ENCODE results near the gene HOMER1.
"Not testable (repeated sequence)": the region's sequence is repeated elsewhere in the genome, so short reads cannot be mapped to it uniquely, and the experiment has no call there.

HOMER1 gene

DNA sequence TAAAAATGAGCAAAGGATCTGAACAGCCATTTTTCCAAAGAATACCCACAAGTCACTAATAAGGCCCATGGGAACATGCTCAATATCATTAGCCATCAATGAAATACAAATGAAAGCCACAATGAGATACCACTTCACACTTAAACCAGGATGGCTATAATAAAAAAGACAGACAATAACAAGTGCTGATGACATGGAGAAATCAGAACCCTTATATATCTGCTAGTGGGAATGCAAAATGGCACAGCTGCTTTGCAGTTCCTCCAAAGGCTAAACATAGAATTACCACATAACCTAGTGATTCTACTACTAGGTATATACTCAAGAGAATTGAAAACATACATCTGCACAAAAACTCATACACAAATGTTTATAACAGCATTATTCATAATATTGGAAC lies 83.7 kb downstream of the HOMER1 start:
- in situ Hi-C loops (cut with MboI; ENCODE audit: low sequenced_read_pairs): no loop called here

DNA sequence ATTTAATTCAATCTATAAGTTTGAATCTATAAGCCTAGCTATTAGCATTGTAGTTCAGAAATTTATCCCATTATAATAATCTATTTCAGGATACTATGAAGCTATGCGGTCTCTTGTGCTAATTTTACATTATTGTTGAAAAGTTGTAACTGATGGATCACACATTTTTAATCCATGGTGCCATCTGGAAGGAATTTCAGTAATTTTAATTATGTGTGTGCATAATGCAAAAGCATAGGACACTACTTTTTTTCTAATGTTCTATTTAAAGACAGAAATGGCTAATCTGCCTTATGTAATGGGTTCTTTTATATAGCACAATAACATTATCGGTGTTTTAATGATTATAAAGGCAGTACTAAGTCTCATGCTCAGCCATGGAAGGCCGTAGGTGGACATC lies 90.6 kb downstream of the HOMER1 start:
- in situ Hi-C loops (cut with MboI; ENCODE audit: low sequenced_read_pairs): no loop called here

DNA sequence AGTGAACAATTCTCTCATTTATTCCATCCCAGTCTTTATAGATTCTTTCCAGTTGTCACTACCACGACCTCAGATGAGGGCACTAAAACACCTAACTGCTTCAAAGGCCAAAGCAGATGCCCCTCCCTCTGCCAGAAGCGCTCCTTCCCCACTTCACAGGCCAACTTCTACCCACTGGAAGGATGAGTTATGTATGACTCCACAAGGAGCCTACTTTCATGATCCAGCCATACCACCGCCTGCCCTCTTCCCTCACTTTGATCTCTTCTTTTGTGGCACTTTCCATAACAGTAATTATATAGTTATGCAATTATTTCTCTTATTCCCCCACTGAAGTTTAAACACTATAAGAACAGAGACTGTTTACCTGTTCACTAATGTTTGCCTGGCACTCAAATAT lies 93.7 kb downstream of the HOMER1 start:
- in situ Hi-C loops (cut with MboI; ENCODE audit: low sequenced_read_pairs): no loop called here

DNA sequence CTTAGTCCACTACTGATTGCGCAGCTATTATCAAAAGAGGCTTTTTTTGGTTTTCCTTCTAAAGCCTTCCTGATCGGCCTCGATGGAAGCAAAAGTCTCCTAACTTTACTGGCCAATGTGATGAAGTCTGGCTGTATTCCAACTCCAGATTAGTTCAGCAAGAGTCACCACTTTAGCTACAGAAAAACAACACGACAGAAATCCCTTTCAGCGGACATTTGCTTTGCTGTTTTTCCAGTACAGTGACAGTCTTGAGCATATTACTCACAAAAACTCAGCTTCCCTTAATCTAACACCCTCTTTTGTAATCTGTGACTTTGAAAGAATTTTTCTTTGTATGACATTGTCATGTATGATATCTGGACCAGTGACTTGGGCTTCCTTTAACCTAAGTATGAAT lies 95.7 kb downstream of the HOMER1 start:
- in situ Hi-C loops (cut with MboI; ENCODE audit: low sequenced_read_pairs): no loop called here

DNA sequence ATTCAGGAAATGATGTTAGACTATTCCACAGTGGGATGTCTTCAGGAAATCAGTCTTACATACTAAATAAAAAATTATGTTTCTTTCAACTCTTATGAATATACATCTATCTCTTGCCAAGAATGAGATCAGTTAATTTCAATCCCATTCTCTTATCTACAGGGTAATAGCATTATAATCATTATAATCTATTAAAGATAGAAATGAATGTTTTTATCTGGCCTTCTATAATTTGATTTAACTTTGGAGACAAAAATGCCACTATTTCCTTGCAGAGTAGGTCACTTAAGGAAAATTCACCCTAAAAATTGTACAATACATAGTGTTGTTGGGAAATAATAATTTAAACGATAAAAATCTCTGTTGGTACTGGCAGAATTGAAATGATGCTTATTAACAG lies 96.4 kb downstream of the HOMER1 start:
- in situ Hi-C loops (cut with MboI; ENCODE audit: low sequenced_read_pairs): no loop called here

DNA sequence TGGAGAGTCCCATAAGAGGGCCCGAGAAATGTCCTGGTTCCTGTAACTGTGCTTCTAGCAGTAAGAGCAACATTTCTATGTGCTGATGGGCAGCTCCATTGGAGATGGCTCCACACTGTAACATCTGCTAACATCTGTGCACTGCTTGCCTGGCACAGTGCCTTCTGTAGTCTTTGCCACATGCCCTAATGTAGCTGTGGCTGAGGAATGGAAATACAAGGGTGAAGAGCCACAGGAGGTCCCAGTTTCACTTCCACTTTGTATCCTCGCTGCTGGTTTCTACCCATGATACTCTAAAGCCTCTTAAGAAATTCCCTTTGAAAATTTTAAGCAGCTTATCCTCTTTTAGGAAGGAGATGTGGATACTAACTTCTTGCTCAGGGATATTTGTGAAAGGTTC lies 97.4 kb downstream of the HOMER1 start:
- in situ Hi-C loops (cut with MboI; ENCODE audit: low sequenced_read_pairs): no loop called here

DNA sequence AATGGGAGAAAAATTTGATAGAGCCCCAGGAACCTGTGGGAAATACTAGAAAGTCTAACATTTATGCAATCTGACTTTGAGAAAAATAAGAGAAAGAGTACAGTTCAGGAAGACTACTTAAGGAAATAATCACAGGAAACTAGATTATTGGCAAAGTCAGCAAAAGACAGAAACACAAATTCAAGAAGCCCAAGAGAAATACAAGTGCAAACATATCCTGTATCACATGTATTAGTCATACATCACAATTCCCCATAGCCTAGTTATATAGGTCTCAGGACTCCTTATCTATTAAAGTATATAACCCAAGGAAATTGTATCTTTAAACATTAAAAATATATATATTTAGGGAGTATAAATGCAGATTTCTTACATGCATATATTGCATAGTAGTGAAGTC lies 100.8 kb downstream of the HOMER1 start:
- in situ Hi-C loops (cut with MboI; ENCODE audit: low sequenced_read_pairs): no loop called here

DNA sequence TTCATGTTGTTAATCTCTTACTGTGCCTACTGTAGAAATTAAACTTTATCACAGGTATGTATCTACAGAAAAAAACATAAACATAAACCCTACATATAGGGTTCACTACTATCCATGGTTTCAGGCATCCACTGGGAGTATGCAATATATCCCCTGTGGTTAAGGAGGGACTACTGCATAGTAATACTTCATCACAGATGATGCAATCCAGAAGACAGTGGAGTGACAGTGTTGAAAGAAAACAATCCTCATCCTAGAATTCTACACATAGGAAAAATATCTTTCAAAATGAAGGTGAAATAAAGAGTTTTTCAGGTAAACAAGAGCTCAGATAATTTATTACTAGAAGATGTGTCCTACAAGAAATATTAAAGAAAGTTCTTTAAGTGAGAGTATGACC lies 105.9 kb downstream of the HOMER1 start:
- in situ Hi-C loops (cut with MboI; ENCODE audit: low sequenced_read_pairs): no loop called here

DNA sequence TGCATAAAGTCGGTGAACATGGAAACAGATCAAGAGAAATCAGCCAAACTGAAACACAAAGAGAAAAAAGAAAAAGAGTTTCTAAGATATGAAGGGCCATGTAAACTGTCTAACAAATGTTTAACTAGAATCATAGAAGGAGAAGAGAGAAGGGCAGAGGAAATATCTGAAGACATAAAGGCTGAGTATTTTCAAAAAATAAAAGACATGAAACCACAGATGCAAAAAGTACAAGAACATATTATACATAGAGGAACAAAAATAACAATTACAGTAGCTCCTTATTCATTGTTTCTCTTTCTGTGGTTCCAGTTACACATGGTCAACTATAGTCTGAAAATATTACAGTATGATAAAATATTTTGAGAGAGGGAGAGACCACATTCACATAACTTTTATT lies 106.3 kb downstream of the HOMER1 start:
- in situ Hi-C loops (cut with MboI; ENCODE audit: low sequenced_read_pairs): no loop called here

DNA sequence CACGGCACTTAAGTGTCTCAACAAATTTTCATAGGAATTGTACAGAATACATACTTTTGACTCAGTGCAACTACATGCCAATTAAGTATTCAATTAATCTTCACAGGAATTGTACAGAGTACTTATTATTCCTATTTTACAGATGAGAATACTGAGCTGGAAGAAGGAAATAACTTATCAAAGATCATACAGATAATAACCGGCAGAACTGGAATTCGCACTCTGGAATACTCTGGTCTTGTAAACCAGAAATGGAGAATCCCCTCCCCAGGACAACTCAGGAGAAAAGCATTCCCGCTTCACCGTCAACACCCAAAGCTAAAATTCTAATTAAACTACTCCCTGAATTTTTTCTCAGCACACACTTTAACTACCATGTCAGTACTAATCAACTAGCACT lies 112.7 kb downstream of the HOMER1 start:
- in situ Hi-C loops (cut with MboI; ENCODE audit: low sequenced_read_pairs): no loop called here

DNA sequence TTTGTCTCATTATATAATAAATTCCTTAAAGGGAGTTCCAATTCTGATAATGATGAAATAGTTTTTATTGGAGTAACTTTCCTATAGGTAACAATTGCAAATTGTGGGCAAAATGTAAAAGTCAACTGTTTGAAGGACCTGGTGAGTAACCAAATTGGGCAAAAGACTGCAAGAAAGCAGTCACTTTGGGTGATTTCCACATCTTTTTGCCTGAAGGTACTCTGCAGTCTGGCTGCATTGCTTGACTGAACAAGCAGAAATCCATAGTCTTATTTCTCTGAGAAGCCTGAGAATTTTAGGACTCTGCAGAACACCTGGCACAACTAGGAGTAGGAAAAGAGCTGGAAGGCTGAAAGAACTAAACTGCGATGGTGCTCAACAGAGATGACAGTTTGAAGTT lies 114.9 kb downstream of the HOMER1 start:
- in situ Hi-C loops (cut with MboI; ENCODE audit: low sequenced_read_pairs): no loop called here

DNA sequence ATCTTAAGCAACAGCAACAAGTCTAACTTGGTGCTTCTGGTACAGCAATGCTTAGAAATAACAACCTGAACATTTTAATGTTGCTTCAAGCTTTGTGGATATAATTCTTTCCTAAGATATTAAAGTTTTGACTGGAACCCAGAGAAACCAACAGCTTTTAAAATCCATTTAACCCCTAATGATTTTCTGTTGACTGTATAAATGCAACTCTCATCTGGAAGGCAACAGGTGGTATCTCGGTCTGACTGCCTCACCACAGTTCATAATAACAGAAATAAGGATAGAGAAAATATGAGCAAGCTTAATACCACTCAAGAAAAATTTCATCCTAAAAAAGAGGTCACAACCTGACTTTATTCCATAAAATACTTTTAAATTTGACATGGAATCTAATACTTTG lies 116.9 kb downstream of the HOMER1 start:
- in situ Hi-C loops (cut with MboI; ENCODE audit: low sequenced_read_pairs): no loop called here

DNA sequence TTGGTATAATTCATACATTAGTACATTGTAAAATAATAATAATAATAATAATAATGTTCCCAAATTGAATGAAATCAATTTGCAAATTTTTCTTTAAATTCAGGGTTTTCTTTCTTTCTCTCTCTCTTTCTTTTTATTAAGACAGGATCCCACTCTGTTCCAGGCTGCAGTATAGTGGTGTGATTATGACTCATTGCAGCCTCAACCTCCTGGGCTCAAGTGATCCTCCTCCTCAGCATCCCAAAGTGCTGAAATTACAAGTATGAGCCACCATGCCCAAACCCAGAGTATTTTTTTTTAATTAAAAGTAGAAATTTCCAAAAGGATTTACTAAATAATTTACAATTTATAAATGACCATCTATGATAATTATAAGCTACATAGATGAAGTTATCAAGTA lies 117.7 kb downstream of the HOMER1 start:
- in situ Hi-C loops (cut with MboI; ENCODE audit: low sequenced_read_pairs): no loop called here

DNA sequence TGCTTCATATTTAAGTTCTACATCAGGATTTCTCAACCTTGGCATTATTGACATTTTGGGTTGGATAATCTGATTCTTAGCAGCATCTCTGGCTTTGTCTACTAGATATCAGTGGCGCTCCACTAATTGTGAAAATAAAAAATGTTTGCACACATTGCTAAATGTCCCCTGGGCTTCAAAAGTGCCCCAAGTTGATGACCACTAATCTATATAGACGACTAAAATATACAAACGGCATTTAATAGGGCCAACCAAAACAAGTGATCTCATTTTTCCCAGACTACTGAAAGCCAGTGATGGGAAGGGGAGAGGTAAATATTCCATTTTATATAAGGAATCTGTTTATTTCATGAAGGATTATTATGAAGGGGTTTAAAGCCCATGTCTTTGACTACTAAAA lies 118.6 kb downstream of the HOMER1 start:
- in situ Hi-C loops (cut with MboI; ENCODE audit: low sequenced_read_pairs): no loop called here

DNA sequence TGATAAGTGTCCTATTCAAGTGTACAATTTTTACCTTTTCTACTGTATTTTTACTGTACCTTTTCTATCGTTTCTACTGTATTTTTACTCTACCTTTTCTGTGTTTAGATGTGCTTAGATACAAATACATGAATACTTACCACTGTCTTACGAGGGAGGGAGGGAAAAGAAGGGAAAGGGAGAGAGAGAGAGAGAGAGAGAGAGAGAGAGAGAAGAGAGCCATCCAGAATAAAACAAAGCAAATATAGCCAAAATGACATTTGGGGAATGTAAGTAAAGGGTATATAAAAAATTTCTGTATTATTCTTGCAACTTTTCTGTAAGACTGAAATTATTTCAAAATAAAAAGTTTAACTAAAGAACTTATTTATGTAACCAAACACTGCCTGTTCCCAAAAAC lies 121.2 kb downstream of the HOMER1 start:
- in situ Hi-C loops (cut with MboI; ENCODE audit: low sequenced_read_pairs): no loop called here

DNA sequence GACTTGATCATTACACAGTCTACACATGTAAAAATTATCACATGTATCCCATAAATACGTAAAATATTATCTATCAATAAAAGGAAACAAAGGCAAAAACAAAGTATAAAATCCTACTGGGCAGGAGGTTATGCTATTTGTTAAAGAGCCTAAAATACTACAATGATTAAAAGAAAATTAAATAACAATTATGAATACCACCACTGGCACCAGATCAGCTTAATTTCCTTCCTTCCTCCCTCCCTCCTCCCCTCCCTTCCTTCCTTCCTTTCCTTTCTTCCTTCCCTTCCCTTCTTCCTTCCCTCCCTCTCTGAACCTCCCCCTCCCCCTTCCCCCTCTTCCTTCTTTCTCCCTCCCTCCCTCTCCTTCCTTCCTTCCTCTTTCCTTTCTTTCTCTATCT lies 127.3 kb downstream of the HOMER1 start:
- in situ Hi-C loops (cut with MboI; ENCODE audit: low sequenced_read_pairs): no loop called here

DNA sequence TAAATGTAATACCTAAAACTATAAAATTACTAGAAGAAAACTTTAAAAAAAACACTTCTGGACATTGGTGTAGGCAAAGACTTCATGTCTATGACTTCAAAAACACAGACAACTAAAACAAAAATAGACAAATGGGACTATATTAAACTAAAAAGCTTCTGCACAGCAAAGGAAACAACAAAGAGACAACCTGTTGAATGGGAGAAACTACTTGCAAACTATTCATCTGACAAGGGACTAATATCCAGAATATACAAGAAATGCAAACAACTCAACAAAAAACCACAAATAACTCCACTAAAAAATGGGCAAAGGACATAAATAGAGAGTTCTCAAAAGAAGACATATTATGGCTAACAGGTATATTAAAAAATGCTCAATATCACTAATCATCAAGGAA lies 128.8 kb downstream of the HOMER1 start:
- in situ Hi-C loops (cut with MboI; ENCODE audit: low sequenced_read_pairs): not testable (repeated sequence)

DNA sequence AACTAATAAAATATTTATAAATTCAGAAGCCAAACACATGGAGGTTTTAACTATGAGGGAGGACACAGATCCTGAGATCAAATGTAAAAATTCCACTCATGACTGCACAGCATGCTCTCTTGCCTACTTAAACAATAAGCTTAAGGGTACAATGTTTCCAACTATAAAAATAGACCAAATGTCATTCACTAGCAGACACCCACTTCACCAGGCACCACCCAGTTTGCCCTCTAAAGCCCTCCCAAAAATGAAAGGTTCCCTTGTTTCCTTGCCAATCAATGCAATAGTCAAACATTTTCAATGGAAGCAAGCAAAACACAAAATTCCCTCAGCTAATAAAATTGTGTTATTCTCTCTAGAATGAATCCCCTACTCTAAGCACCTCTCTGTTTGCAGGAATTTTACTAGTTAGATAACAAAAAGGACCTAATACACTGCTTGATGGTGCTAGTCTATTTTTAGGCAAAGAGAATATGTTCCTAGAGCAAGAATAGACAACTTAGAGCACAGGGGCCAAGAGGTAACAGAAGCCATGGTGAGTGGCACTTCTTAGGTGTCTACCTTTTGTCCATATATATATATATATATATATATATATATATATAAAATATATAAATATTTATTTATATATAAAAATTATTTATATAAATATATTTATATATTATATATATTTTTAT lies 135.3 kb downstream of the HOMER1 start:
- in situ Hi-C loops (cut with MboI; ENCODE audit: low sequenced_read_pairs): no loop called here

DNA sequence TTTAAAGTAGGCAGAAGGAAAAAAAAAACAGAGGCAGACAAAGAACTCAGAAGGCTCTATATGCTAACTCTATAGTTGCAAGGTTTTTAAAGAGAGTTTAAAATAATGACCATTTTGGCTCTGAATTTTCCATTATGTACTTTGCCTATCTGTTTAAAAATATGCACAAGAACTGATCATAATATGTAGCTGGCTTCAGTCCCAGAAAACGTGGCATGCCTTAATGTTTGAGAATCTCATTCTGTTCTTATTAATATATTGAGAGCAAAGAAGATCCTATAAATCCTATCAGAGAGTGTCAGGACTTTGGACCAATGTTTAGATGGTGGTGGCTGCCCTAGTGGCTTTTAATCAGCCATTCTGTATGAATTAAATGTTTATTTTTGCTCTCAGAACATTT lies 156.5 kb downstream of the HOMER1 start:
- in situ Hi-C loops (cut with MboI; ENCODE audit: low sequenced_read_pairs): no loop called here

DNA sequence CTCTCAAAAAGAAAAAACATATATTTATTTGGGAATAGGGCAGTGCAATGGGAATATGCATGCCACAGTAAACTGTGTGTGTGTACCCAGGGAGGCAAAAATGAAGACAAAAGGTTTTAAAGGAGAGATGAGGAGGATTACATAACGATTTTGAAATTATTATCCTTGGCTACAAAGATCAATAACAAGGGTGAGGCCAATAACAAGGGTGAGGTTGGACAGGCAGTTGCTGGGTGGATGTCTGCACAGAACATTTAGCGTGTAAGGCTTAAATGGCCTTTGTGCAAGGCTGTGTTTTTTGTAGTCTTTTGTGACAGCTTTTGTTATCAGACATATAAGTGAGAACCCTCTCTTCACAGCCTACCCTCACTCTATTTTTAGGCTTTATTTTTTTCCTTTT lies 164.1 kb downstream of the HOMER1 start:
- in situ Hi-C loops (cut with MboI; ENCODE audit: low sequenced_read_pairs): no loop called here

DNA sequence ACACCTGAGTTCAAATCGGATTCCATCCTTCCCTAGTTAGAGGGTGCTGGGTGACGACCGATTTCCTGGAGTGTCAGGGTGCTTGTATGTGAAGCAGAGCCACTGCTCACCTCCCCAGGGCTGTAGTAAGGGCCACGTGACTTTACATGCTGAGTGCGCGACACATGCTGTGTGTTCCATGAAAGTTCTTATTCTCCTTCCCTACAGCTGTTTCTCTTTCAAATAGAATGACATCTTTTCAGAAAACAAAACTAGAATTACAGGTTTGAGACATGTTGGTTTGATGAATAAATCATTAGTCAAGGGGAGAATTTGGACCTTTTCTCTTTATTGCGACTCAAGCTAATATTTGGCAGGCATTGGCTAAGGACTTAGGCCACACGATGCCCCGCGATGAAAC lies 164.9 kb downstream of the HOMER1 start:
- in situ Hi-C loops (cut with MboI; ENCODE audit: low sequenced_read_pairs): no loop called here

DNA sequence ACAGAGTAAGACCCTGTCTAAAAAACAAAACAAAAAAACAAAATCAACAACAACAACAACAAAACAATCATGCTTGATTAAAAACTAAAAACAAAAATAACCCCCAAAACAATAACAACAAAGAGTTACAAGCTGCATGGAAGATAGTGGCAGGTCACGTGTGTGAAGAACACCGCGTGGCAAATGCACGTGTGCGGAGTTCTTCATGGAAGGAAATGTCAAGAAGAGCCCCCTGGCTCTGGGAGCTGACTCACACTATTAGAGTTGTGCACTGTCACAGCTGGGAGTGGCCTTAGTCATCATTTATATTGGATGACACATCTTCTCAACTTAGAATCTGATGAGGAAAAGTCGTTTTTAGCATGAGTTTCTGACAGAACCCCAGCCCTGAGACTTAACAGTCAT lies 167.5 kb downstream of the HOMER1 start:
- in situ Hi-C loops (cut with MboI; ENCODE audit: low sequenced_read_pairs): no loop called here

DNA sequence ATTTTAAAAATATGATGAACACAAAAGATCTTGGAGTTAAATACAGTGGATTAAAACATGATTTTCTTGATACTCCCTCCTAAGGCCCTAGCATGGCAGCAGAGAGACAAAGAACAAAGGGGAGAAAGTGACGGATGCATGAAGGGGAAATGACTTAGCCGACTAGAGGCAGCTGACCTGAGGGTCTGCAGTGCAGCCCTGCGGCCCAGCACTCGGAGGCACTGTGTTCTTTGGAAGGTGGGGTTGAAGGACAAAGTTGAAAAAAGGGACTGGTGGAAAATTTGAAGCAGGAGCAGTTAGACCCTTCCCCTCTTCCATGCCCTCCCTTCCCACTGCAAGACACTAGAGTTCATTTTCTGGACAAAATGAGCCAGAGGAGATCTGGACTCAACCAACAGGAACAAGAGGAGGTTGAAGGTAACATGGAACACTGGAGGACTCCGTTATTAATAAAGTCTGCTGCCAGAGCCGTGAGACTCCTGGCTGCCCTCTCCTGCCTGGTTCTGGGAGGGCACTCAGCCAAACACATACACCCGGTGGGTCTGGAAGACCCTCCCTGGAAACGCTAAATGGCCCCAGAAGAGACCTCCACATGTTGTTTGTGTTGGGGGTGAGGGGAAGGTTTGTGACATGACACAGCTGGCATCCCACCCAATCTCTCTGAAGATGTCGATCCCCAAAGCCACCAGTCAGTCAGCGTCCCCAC lies 179.9 kb downstream of the HOMER1 start:
- in situ Hi-C loops (cut with MboI; ENCODE audit: low sequenced_read_pairs): no loop called here
